GM18499 (cell line): Measurements from ENCODE around the gene RERGL.
"Not testable (repeated sequence)": the region's sequence is repeated elsewhere in the genome, so short reads cannot be mapped to it uniquely, and the experiment has no call there.

Experiments
- ATAC-seq: cut with Tn5 transposase; IDR thresholded peaks from one replicate; pipeline ENCODE4 v1.9.1; 2021; ENCODE audit warnings: moderate number of reproducible peaks; ENCODE audit not compliant: insufficient read depth, unreplicated experiment

The RERGL gene

DNA sequence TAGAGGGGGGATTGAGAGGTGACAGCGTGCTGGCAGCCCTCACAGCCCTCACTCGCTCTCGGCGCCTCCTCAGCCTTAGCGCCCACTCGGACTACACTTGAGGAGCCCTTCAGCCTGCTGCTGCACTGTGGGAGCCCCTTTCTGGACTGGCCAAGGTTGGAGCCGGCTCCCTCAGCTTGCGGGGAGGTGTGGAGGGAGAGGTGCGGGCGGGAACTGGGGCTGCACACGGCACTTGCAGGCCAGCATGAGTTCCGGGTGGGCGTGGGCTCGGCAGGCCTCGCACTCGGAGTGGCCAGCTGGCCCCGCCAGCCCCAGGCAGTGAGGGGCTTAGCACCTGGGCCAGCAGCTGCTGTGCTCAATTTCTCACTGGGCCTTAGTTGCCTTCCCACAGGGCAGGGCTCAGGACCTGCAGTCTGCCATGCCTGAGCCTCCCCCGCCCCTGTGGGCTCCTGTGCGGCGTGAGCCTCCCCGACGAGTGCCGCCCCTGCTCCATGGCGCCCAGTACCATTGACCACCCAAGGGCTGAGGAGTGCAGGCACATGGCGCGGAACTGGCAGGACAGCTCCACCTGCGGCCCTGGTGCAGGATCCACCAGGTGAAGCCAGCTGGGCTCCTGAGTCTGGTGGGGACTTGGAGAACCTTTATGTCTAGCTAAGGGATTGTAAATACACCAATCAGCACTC, 49.8 kb downstream of the RERGL start:
- ATAC-seq = not testable (repeated sequence)
